ENCODE results near the gene RIC8A.
A peak's percentile ranks its signal among the peaks of the same experiment; 100 is the strongest.
"Not testable (repeated sequence)": the region's sequence is repeated elsewhere in the genome, so short reads cannot be mapped to it uniquely, and the experiment has no call there.

The RIC8A gene
- total RNA-seq = 145 to 156 reads per million in 2 experiments

GRCh38 chr11:207208-207862, at the start of gene RIC8A, which contains the start of gene BET1L:
RIC8A (plus strand) TSS chr11:207708; CDS start chr11:208855, 1,147 bp downstream.
BET1L (minus strand) TSS chr11:207399; CDS start chr11:207321, 78 bp downstream.
- peak; percentile 97 for DNase-seq (ENCODE audit: low read depth)

- not testable (repeated sequence) for DNase-seq (ENCODE audit: low read depth)
Measured at GRCh38 chr11:180242-180641, 27.3 kb upstream of the RIC8A start.

GRCh38 chr11:189200-189783, 18.2 kb upstream of the RIC8A start:
- DNase-seq (ENCODE audit: low read depth) = not testable (repeated sequence)

GRCh38 chr11:189843-190311, 17.6 kb upstream of the RIC8A start:
- not testable (repeated sequence) for DNase-seq (ENCODE audit: low read depth)

GRCh38 chr11:190546-190945, 17.0 kb upstream of the RIC8A start:
- not testable (repeated sequence) for DNase-seq (ENCODE audit: low read depth)

GRCh38 chr11:191490-192478, 15.7 kb upstream of the RIC8A start:
- not testable (repeated sequence) for DNase-seq (ENCODE audit: low read depth)

- not testable (repeated sequence) for DNase-seq (ENCODE audit: low read depth)
Measured at GRCh38 chr11:192674-193128, 14.8 kb upstream of the RIC8A start, which contains the start of gene SCGB1C1. SCGB1C1 (plus strand) TSS chr11:193078; CDS start chr11:193100, 22 bp downstream.

- not testable (repeated sequence) for DNase-seq (ENCODE audit: low read depth)
Measured at GRCh38 chr11:193481-193880, 14.0 kb upstream of the RIC8A start.

GRCh38 chr11:196786-197731, 10.4 kb upstream of the RIC8A start:
- DNase-seq (ENCODE audit: low read depth) = no peak

- no peak for DNase-seq (ENCODE audit: low read depth)
Measured at GRCh38 chr11:197741-198235, 9.7 kb upstream of the RIC8A start.

GRCh38 chr11:198236-198806, 9.2 kb upstream of the RIC8A start:
- no peak for DNase-seq (ENCODE audit: low read depth)

- DNase-seq (ENCODE audit: low read depth) = no peak
Measured at GRCh38 chr11:199004-199581, 8.4 kb upstream of the RIC8A start.

- no peak for DNase-seq (ENCODE audit: low read depth)
Measured at GRCh38 chr11:199782-200181, 7.7 kb upstream of the RIC8A start.

GRCh38 chr11:200224-201003, 7.1 kb upstream of the RIC8A start:
- no peak for DNase-seq (ENCODE audit: low read depth)

GRCh38 chr11:201966-202365, 5.5 kb upstream of the RIC8A start:
- no peak for DNase-seq (ENCODE audit: low read depth)

- no peak for DNase-seq (ENCODE audit: low read depth)
Measured at GRCh38 chr11:202490-202889, 5.0 kb upstream of the RIC8A start.

GRCh38 chr11:203056-203944, 4.2 kb upstream of the RIC8A start:
- no peak for DNase-seq (ENCODE audit: low read depth)

Data from T follicular helper cell (primary cell).